SU-DHL-6 (cell line): Measurements from ENCODE around the gene WDR93.

Source experiments
- H2AFZ ChIP-seq: fragments of 200-600 bp; sonication (generic); 2 replicates; pipeline ENCODE4 v1.6.1; 2014; ENCODE audit warnings: low read depth, mild to moderate bottlenecking, moderate library complexity, mixed read lengths, antibody characterized with exemption, low read length; ENCODE audit not compliant: severe bottlenecking
- H3F3A ChIP-seq: fragments of 200-600 bp; shearing (Covaris generic); 2 replicates; pipeline ENCODE4 v1.6.0; 2016; ENCODE audit warnings: antibody characterized with exemption, mild to moderate bottlenecking; ENCODE audit not compliant: insufficient read depth
- H3K27ac ChIP-seq: fragments of 200-600 bp; sonication (generic); 2 replicates; pipeline ENCODE4 v1.5.1; 2016; ENCODE audit warnings: low read depth, mild to moderate bottlenecking, low read length, moderate library complexity, mixed read lengths
- H3K27me3 ChIP-seq: fragments of 200-600 bp; sonication (generic), shearing (Covaris generic); 2 replicates; pipeline ENCODE4 v1.6.0; 2014; ENCODE audit warnings: mild to moderate bottlenecking, low read length
- H3K36me3 ChIP-seq: fragments of 200-600 bp; sonication (generic); 2 replicates; pipeline ENCODE4 v1.6.1; 2014; ENCODE audit warnings: mild to moderate bottlenecking, low read length, mixed read lengths
- H3K4me2 ChIP-seq: fragments of 300-600, 200-600 bp; shearing (Covaris generic), sonication (generic); 2 replicates; pipeline ENCODE4 v1.6.0; 2014; ENCODE audit warnings: low read length, low read depth, mild to moderate bottlenecking; ENCODE audit not compliant: poor library complexity, severe bottlenecking
- H3K4me3 ChIP-seq: fragments of 200-600 bp; sonication (generic); 2 replicates; pipeline ENCODE4 v1.5.1; 2014; ENCODE audit warnings: antibody characterized with exemption, low read length, mild to moderate bottlenecking, mixed read lengths; ENCODE audit not compliant: insufficient read depth, poor library complexity, severe bottlenecking
- H3K79me2 ChIP-seq: fragments of 200-600 bp; sonication (generic); 2 replicates; pipeline ENCODE4 v1.6.1; 2014; ENCODE audit warnings: mild to moderate bottlenecking, low read length, moderate library complexity; ENCODE audit not compliant: insufficient read depth
- H3K9ac ChIP-seq: fragments of 200-600 bp; sonication (generic); 2 replicates; pipeline ENCODE4 v1.7.0; 2014; ENCODE audit warnings: mild to moderate bottlenecking, low read length
- H3K9me2 ChIP-seq: fragments of 200-600 bp; sonication (generic); replicated peaks from 2 replicates; pipeline ENCODE4 v1.6.1; 2014; ENCODE audit warnings: low read length; ENCODE audit not compliant: insufficient read depth
- H3K9me3 ChIP-seq: fragments of 200-600 bp; sonication (generic); 2 replicates; pipeline ENCODE4 v1.6.1; 2014; ENCODE audit warnings: low read length, mixed read lengths; ENCODE audit not compliant: insufficient read depth
- H4K20me1 ChIP-seq: fragments of 200-600 bp; sonication (generic); 2 replicates; pipeline ENCODE4 v1.6.1; 2014; ENCODE audit warnings: low read depth, mild to moderate bottlenecking, antibody characterized with exemption, low read length, moderate library complexity, mixed read lengths
- EZH2phosphoT487 ChIP-seq: fragments of 200-600 bp; sonication (generic), shearing (Covaris generic); conservative IDR thresholded peaks from 2 replicates; pipeline ENCODE4 v1.6.1; 2018; ENCODE audit warnings: mild to moderate bottlenecking, antibody characterized with exemption, low read length, moderate library complexity, mixed read lengths
- TF ChIP-seq, protein P1 (sequence below): fragments of 200-600 bp; sonication (generic); IDR thresholded peaks from one replicate; pipeline ENCODE4 v1.5.1; 2017; ENCODE audit warnings: antibody characterized with exemption, mild to moderate bottlenecking, low read length, moderate library complexity; ENCODE audit not compliant: insufficient read depth, poor library complexity, severe bottlenecking

Gene WDR93

DNA sequence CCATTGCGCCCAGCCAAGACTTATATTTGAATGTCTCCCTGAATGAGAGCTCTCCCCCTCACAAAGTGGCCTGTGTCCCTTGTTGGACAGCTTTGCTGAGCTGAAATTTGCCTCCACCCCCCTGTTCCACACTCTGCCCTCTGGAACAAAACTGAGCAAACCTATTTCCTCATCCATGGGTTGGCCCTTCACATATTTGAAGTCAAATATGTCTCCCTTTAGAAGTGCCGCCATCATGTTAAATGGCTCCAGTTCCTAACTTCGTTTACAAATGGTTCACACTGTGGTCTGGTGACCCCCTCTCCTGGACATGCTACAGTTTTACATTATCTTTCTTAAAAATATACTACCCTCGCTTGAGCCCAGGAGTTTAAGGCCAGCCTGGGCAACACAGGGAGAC lies 16.1 kb upstream of the WDR93 start:
- Histone ChIP-seq H3K79me2 (no peaks in the 10 kb centered on the region), H3F3A (no peaks in the 10 kb centered on the region), H2AFZ (no peak overlapping the region), H3K27ac (no peak overlapping the region), H4K20me1 (no peaks in the 10 kb centered on the region), H3K4me2 (no peak overlapping the region), H3K9me3 (no peaks in the 10 kb centered on the region), H3K4me3 (no peak overlapping the region), H3K27me3 (0 out of 2 replicates have a peak, but pooled peaks cover 4% of the 10 kb centered on the region), H3K36me3 (no peaks in the 10 kb centered on the region), H3K9me2 (no peaks in the 10 kb centered on the region), H3K9ac (no peak overlapping the region)
- TF ChIP-seq, protein P1, sequence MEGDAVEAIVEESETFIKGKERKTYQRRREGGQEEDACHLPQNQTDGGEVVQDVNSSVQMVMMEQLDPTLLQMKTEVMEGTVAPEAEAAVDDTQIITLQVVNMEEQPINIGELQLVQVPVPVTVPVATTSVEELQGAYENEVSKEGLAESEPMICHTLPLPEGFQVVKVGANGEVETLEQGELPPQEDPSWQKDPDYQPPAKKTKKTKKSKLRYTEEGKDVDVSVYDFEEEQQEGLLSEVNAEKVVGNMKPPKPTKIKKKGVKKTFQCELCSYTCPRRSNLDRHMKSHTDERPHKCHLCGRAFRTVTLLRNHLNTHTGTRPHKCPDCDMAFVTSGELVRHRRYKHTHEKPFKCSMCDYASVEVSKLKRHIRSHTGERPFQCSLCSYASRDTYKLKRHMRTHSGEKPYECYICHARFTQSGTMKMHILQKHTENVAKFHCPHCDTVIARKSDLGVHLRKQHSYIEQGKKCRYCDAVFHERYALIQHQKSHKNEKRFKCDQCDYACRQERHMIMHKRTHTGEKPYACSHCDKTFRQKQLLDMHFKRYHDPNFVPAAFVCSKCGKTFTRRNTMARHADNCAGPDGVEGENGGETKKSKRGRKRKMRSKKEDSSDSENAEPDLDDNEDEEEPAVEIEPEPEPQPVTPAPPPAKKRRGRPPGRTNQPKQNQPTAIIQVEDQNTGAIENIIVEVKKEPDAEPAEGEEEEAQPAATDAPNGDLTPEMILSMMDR: no peak
- TF ChIP-seq EZH2phosphoT487: no peak

DNA sequence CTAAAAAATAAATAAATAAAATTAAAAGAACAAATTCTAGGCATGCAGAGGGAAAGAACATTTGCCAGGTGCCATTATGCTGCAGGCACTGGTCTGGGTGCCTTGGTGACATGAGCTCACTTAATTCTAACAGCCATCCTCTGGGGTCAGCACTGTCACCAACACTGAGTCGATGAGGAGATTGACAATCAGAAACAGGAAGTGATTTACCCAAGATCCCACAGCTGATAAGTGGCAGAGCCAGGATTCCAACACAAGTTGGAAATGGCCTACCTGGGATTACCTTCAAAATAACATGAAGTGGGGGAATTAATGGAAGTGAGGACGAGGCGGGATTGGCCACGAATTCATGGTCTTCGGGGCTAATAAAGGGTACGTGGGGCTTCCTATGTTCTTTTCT lies 15.0 kb upstream of the WDR93 start:
- Histone ChIP-seq H3K27ac (no peak overlapping the region), H3K79me2 (no peaks in the 10 kb centered on the region), H3K4me2 (no peak overlapping the region), H3K9me3 (no peaks in the 10 kb centered on the region), H3F3A (no peaks in the 10 kb centered on the region), H3K4me3 (no peak overlapping the region), H3K9me2 (no peaks in the 10 kb centered on the region), H2AFZ (no peak overlapping the region), H4K20me1 (no peaks in the 10 kb centered on the region), H3K9ac (no peak overlapping the region), H3K36me3 (no peaks in the 10 kb centered on the region), H3K27me3 (0 out of 2 replicates have a peak, but pooled peaks cover 4% of the 10 kb centered on the region)
- TF ChIP-seq, protein P1: no peak
- TF ChIP-seq EZH2phosphoT487: no peak

DNA sequence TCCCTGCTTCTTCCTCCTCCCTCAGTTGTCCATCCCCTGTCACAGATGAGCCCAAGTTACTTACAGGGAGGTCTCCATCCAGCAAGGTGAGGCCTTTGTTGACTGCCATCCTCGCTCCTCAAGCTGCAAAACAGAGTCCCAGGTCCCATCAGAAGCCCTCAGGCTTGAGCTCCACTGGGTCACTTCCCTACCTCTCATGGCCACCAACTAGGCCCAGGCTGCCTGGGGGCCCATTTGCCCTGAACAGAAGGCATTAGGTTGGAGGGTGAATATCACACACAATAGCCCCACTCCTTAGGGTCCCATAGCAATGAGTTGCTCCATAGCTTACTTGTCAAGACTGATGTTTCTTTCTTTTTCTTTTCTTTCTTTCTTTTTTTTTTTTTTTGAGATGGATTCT lies 13.2 kb upstream of the WDR93 start:
- H2AFZ ChIP-seq: no peak overlapping the region
- no peaks in the 10 kb centered on the region for H3K9me3 ChIP-seq
- no peaks in the 10 kb centered on the region for H3F3A ChIP-seq
- no peaks in the 10 kb centered on the region for H4K20me1 ChIP-seq
- H3K9me2 ChIP-seq: no peaks in the 10 kb centered on the region
- 0 out of 2 replicates have a peak, but pooled peaks cover 4% of the 10 kb centered on the region for H3K27me3 ChIP-seq
- H3K36me3 ChIP-seq: no peaks in the 10 kb centered on the region
- TF ChIP-seq, protein P1: no peak
- no peak for TF ChIP-seq EZH2phosphoT487
- no peak overlapping the region for H3K4me3 ChIP-seq
- H3K4me2 ChIP-seq: no peak overlapping the region
- no peak overlapping the region for H3K9ac ChIP-seq
- H3K79me2 ChIP-seq: no peaks in the 10 kb centered on the region
- H3K27ac ChIP-seq: no peak overlapping the region
